Breast epithelium (tissue), 4 donors: ENCODE measurements around the gene IGLL1. TPM values are rescaled to one million over a fixed set of nuclear protein-coding genes. Genes with fewer than 3 reads are reported as not detected.
A peak's percentile ranks its signal among the peaks of the same experiment; 100 is the strongest.

Source experiments
- DNase-seq, 2 donors: peaks; one replicate each; pipeline ENCODE4 v3.0.0-alpha.2; 2019; ENCODE audit warnings: low spot score in 2 of 2
- H3K27ac ChIP-seq, 2 donors: fragments of 200-600 bp; sonication (generic) in 1 of 2; one replicate each; pipeline ENCODE4 v1.5.1; 2016 to 2019; ENCODE audit warnings: mild to moderate bottlenecking in 1 of 2
- H3K27me3 ChIP-seq, 2 donors: fragments of 200-600 bp; sonication (generic) in 1 of 2; one replicate each; pipeline versions ENCODE4 v1.5.1 to v1.6.0; 2017 to 2019; ENCODE audit warnings: control low read depth in 1 of 2, mild to moderate bottlenecking in 1 of 2
- H3K36me3 ChIP-seq: fragments of 200-600 bp; one replicate; pipeline ENCODE4 v1.5.1; 2019
- H3K4me1 ChIP-seq, 2 donors: fragments of 200-600 bp; sonication (generic); one replicate each; pipeline ENCODE4 v1.5.1; 2016 to 2019; ENCODE audit warnings: control low read depth in 1 of 2
- H3K4me3 ChIP-seq, 3 donors: fragments of 200-600 bp; sonication (generic); 1 replicate in 2 of 3; 2 replicates in 1 of 3; pipeline ENCODE4 v1.5.1; 2016 to 2019; ENCODE audit warnings: mild to moderate bottlenecking in 3 of 3, moderate library complexity in 2 of 3
- H3K9me3 ChIP-seq, 2 donors: fragments of 200-600 bp; sonication (generic) in 1 of 2; one replicate each; pipeline ENCODE4 v1.5.1; 2016 to 2019; ENCODE audit warnings: control low read depth in 1 of 2
- CTCF ChIP-seq, 3 donors: fragments of 450-650 bp; IDR thresholded peaks; one replicate each; pipeline ENCODE4 v1.5.1; 2016 to 2017; ENCODE audit warnings: antibody characterized with exemption in 3 of 3, mild to moderate bottlenecking in 3 of 3, moderate library complexity in 3 of 3
- POLR2A ChIP-seq: fragments of 450-650 bp; IDR thresholded peaks from one replicate; pipeline ENCODE4 v1.6.1; 2016; ENCODE audit warnings: antibody characterized with exemption, mild to moderate bottlenecking, moderate library complexity
- POLR2AphosphoS5 ChIP-seq, 3 donors: sonication (generic); formaldehyde crosslinking; IDR thresholded peaks; one replicate each; pipeline ENCODE4 v1.6.1; 2017; ENCODE audit warnings: antibody characterized with exemption in 3 of 3
- intact Hi-C: fragments of 100-400 bp; cut with DNase I; formaldehyde crosslinking; loops from one replicate; pipeline ENCODE4 v1.15.1; 2023; ENCODE audit warnings: low total_unique reads
- total RNA-seq, 3 donors: library from RNA; depleted of rRNA; stranded (reverse); fragments of >200 nt; gene quantifications; one replicate each; pipeline ENCODE4 v1.1.0, GENCODE V29; 2016

The IGLL1 gene
- total RNA-seq, 3 donors from 2014 or later: not detected

- Histone ChIP-seq H3K4me3 (no peak overlapping the region), H3K36me3 (no peaks in the 10 kb centered on the region), H3K27ac (no peak overlapping the region), H3K27me3 (peaks cover 0 to 4% of the 10 kb centered on the region in 2 donors), H3K4me1 (no peaks in the 10 kb centered on the region), H3K9me3 (no peaks in the 10 kb centered on the region)
- intact Hi-C loops: no loop called here
- TF ChIP-seq POLR2A: no peak
- no peak for TF ChIP-seq POLR2AphosphoS5 (IDR thresholded peaks at IDR 0.05)
- no peak for TF ChIP-seq CTCF (IDR thresholded peaks at IDR 0.05)
- peak in 1 of 2 donors; percentile 37 for DNase-seq
Measured at GRCh38 chr22:23557036-23557435, 23.1 kb downstream of the IGLL1 start.

DNA sequence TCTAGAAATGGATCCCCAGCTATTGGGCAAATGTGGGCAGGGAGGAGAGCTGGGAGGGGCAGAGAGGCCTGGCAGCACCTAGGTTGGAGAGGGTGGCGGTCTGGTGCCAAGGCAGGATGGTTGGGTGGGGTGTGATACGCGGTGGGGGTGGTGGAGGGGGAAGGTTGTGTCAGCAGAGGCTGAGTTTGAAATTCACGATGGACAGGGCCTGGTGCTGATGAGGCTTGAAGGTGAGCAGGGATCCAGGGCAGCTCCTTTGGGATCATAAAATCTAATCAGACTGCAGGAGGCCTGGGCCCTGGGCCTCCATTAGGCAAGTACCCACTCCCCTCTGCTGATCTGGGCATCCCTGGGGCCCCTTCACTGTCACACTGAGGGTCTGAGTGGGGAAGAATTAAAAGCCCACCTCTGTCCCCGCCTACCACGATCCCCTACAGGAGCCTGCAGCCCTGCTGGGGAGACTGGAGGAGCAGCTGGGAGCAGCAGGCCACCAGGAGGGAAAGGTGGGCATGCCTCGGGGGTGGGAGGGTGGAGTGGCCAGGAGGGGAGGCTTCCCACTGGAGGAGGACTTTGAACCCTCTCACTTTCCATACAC lies 24.0 kb downstream of the IGLL1 start:
- Histone ChIP-seq H3K27ac (no peak overlapping the region), H3K27me3 (peaks cover 0 to 4% of the 10 kb centered on the region in 2 donors), H3K4me3 (no peak overlapping the region), H3K4me1 (no peaks in the 10 kb centered on the region), H3K9me3 (no peaks in the 10 kb centered on the region), H3K36me3 (no peaks in the 10 kb centered on the region)
- DNase-seq: no peak
- TF ChIP-seq POLR2A (no peak), POLR2AphosphoS5 (IDR thresholded peaks at IDR 0.05) (no peak), CTCF (IDR thresholded peaks at IDR 0.05) (no peak)
- intact Hi-C loops: no loop called here

- H3K9me3 ChIP-seq: no peaks in the 10 kb centered on the region
Measured at GRCh38 chr22:23555118-23555517, 25.0 kb downstream of the IGLL1 start.

GRCh38 chr22:23553924-23554870 lies 25.9 kb downstream of the IGLL1 start:
- peak in 1 of 2 donors; percentile 43 for DNase-seq
- intact Hi-C loops: no loop called here
- peaks cover 0 to 4% of the 10 kb centered on the region in 2 donors for H3K27me3 ChIP-seq

More at GRCh38 chr22:23555118-23555517, 25.0 kb downstream of the IGLL1 start:
- no peak for TF ChIP-seq POLR2AphosphoS5 (IDR thresholded peaks at IDR 0.05)
- TF ChIP-seq POLR2A: no peak
- TF ChIP-seq CTCF (IDR thresholded peaks at IDR 0.05): no peak
- Histone ChIP-seq H3K36me3 (no peaks in the 10 kb centered on the region), H3K4me1 (no peaks in the 10 kb centered on the region), H3K27me3 (peaks cover 0 to 4% of the 10 kb centered on the region in 2 donors), H3K27ac (no peak overlapping the region), H3K4me3 (no peak overlapping the region)
- intact Hi-C loops: no loop called here
- DNase-seq: no peak

DNA sequence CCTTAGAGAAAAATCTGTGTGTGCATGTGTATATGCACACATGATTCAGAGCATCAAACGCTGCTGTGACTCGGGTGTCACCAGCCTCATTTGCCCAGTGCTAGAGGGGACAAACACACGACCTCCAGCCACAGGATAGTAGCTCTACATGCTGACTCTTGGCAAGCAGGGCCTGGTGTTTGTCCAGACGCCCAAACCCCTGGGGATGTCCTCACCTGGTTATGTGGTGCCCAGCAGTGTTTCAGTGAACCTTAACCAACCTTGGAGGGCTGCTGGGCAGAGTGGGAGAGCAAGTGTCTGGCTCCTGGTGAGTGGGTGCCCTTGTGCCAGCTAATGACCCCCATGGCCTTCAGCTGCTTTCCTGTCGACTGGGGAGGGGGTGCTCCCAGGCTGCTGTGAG lies 26.7 kb downstream of the IGLL1 start:
- Histone ChIP-seq H3K4me1 (no peaks in the 10 kb centered on the region), H3K27ac (no peak overlapping the region), H3K27me3 (peaks cover 0 to 4% of the 10 kb centered on the region in 2 donors), H3K36me3 (no peaks in the 10 kb centered on the region), H3K4me3 (no peak overlapping the region), H3K9me3 (peaks cover 0 to 3% of the 10 kb centered on the region in 2 donors)
- intact Hi-C loops: no loop called here
- no peak for TF ChIP-seq POLR2AphosphoS5 (IDR thresholded peaks at IDR 0.05)
- no peak for TF ChIP-seq CTCF (IDR thresholded peaks at IDR 0.05)
- TF ChIP-seq POLR2A: no peak
- DNase-seq: no peak

More at GRCh38 chr22:23553924-23554870, 25.9 kb downstream of the IGLL1 start:
- Histone ChIP-seq H3K4me1 (no peaks in the 10 kb centered on the region), H3K9me3 (no peaks in the 10 kb centered on the region), H3K4me3 (no peak overlapping the region), H3K36me3 (no peaks in the 10 kb centered on the region), H3K27ac (no peak overlapping the region)
- no peak for TF ChIP-seq POLR2A
